PC-3 (cell line): ENCODE measurements around the gene SEC31B. TPM values are rescaled to one million over a fixed set of nuclear protein-coding genes. Genes with fewer than 3 reads are reported as not detected.

Experiments used
- ATAC-seq: fragments of 200-7000 bp; cut with Tn5 transposase; 2 replicates; pipeline ENCODE4 v1.9.1; 2020; ENCODE audit warnings: mild to moderate bottlenecking, moderate library complexity
- Bru-seq: library from RNA; stranded (reverse); fragments of 400-500 nt; gene quantifications from one replicate; lab custom pipeline; 2021; lab: Mats Ljungman, UMichigan
- BruChase-seq, 2 experiments: library from RNA; stranded (reverse); fragments of 400-500 nt; gene quantifications; one replicate each; lab custom pipeline; 2021; lab: Mats Ljungman, UMichigan
- BruUV-seq: library from RNA; stranded (reverse); fragments of 400-500 nt; replicated peaks from 2 replicates; lab custom pipeline; 2021; lab: Mats Ljungman, UMichigan
- CTCF ChIA-PET: fragments of 300-600 bp; sonication (Branson Sonifier 250); formaldehyde crosslinking; loops from one replicate; lab custom pipeline; 2022; ENCODE audit warnings: antibody characterized with exemption; lab: Charles Lee
- POLR2A ChIA-PET: fragments of 300-600 bp; sonication (Branson Sonifier 250); formaldehyde crosslinking; loops from one replicate; lab custom pipeline; 2022; ENCODE audit warnings: antibody characterized with exemption; ENCODE audit not compliant: unreplicated experiment; lab: Charles Lee
- DNase-seq: peaks from one replicate; pipeline ENCODE4 v3.0.0-alpha.2; 2015
- H2AFZ ChIP-seq: fragments of 300-600 bp; sonication (generic); 2 replicates; pipeline ENCODE4 v1.6.0; 2016; ENCODE audit warnings: antibody characterized with exemption, low read length
- H3F3A ChIP-seq: fragments of 300-600 bp; sonication (generic); one replicate; pipeline ENCODE4 v1.6.0; 2017; ENCODE audit warnings: antibody characterized with exemption, low read length, control low read depth, mild to moderate bottlenecking; ENCODE audit not compliant: unreplicated experiment
- H3K27ac ChIP-seq: fragments of 300-600 bp; sonication (generic); 2 replicates; pipeline ENCODE4 v1.5.1; 2016; ENCODE audit warnings: mild to moderate bottlenecking, low read length
- H3K27me3 ChIP-seq: fragments of 300-600 bp; sonication (generic); 2 replicates; pipeline ENCODE4 v1.6.1; 2016; ENCODE audit warnings: low read length, mixed read lengths
- H3K36me3 ChIP-seq: fragments of 300-600 bp; sonication (generic); 2 replicates; pipeline ENCODE4 v1.6.1; 2016; ENCODE audit warnings: low read depth, mixed run types, low read length, mixed read lengths
- H3K4me1 ChIP-seq: fragments of 300-600 bp; sonication (generic); 2 replicates; pipeline ENCODE4 v1.5.1; 2016; ENCODE audit warnings: low read length; ENCODE audit not compliant: insufficient read depth
- H3K4me2 ChIP-seq: fragments of 300-600 bp; sonication (generic); 2 replicates; pipeline ENCODE4 v1.6.0; 2016; ENCODE audit warnings: low read length
- H3K4me3 ChIP-seq: fragments of 300-600 bp; sonication (generic); 2 replicates; pipeline ENCODE4 v1.5.1; 2016; ENCODE audit warnings: mild to moderate bottlenecking, low read length, mixed read lengths
- H3K79me2 ChIP-seq: fragments of 300-600 bp; sonication (generic); 2 replicates; pipeline ENCODE4 v1.6.1; 2017; ENCODE audit warnings: low read length, mixed read lengths
- H3K9ac ChIP-seq: fragments of 300-600 bp; sonication (generic); 2 replicates; pipeline ENCODE4 v1.6.0; 2016; ENCODE audit warnings: mild to moderate bottlenecking, low read length
- H3K9me2 ChIP-seq: fragments of 300-600 bp; sonication (generic); replicated peaks from 2 replicates; pipeline ENCODE4 v1.6.1; 2016; ENCODE audit warnings: mixed run types, low read length, mixed read lengths
- H3K9me3 ChIP-seq: fragments of 300-600 bp; sonication (generic); 2 replicates; pipeline ENCODE4 v1.6.1; 2016; ENCODE audit warnings: low read length, mixed read lengths
- H4K20me1 ChIP-seq: fragments of 300-600 bp; sonication (generic); 2 replicates; pipeline ENCODE4 v1.6.1; 2016; ENCODE audit warnings: low read length, mixed read lengths
- EZH2 ChIP-seq: fragments of 300-600 bp; sonication (generic); IDR thresholded peaks from one replicate; pipeline ENCODE4 v1.6.1; 2017; ENCODE audit warnings: antibody characterized with exemption, mild to moderate bottlenecking, low read length; ENCODE audit not compliant: unreplicated experiment
- EZH2phosphoT487 ChIP-seq: fragments of 300-600 bp; sonication (generic); IDR thresholded peaks from 2 replicates; pipeline ENCODE4 v1.6.1; 2018; ENCODE audit warnings: mild to moderate bottlenecking, antibody characterized with exemption, low read length, borderline replicate concordance
- intact Hi-C: fragments of 100-400 bp; cut with micrococcal nuclease; formaldehyde crosslinking; loops from 2 replicates; pipeline ENCODE4 v1.9.0; 2023
- long read RNA-seq: library from polyadenylated mRNA; unstranded; transcript quantifications from one replicate; pipeline ENCODE4 v2.0.0, GENCODE V29; 2021; ENCODE audit not compliant: unreplicated experiment
- total RNA-seq: library from RNA; depleted of rRNA; stranded (reverse); fragments of >200 nt; gene quantifications from 2 replicates; pipeline ENCODE4 v1.2.3, GENCODE V29; 2014; rRNA removed
- TF ChIP-seq, protein P1 (sequence below): fragments of 300-600 bp; sonication (generic); conservative IDR thresholded peaks from 2 replicates; pipeline ENCODE4 v1.5.1; 2017; ENCODE audit warnings: antibody characterized with exemption, low read depth, mild to moderate bottlenecking, low read length

SEC31B gene, protein sequence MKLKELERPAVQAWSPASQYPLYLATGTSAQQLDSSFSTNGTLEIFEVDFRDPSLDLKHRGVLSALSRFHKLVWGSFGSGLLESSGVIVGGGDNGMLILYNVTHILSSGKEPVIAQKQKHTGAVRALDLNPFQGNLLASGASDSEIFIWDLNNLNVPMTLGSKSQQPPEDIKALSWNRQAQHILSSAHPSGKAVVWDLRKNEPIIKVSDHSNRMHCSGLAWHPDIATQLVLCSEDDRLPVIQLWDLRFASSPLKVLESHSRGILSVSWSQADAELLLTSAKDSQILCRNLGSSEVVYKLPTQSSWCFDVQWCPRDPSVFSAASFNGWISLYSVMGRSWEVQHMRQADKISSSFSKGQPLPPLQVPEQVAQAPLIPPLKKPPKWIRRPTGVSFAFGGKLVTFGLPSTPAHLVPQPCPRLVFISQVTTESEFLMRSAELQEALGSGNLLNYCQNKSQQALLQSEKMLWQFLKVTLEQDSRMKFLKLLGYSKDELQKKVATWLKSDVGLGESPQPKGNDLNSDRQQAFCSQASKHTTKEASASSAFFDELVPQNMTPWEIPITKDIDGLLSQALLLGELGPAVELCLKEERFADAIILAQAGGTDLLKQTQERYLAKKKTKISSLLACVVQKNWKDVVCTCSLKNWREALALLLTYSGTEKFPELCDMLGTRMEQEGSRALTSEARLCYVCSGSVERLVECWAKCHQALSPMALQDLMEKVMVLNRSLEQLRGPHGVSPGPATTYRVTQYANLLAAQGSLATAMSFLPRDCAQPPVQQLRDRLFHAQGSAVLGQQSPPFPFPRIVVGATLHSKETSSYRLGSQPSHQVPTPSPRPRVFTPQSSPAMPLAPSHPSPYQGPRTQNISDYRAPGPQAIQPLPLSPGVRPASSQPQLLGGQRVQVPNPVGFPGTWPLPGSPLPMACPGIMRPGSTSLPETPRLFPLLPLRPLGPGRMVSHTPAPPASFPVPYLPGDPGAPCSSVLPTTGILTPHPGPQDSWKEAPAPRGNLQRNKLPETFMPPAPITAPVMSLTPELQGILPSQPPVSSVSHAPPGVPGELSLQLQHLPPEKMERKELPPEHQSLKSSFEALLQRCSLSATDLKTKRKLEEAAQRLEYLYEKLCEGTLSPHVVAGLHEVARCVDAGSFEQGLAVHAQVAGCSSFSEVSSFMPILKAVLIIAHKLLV
- total RNA-seq, result 1.5 and 1.6 TPM in 2 replicates
- percentile 48 among the genes with signal in this experiment for Bru-seq, nascent RNA
- percentile 65 among the genes with signal in this experiment for BruChase-seq, experiment 1, labeled RNA remaining after a 6-hour chase
- percentile 69 among the genes with signal in this experiment for BruChase-seq, experiment 2, labeled RNA remaining after a 2-hour chase
- long read RNA-seq, partial matches to known transcripts, result 1 of 11 reads
- long read RNA-seq, other reads (novel, unspliced or antisense), result 9 of 11 reads

- no TSS peak for BruUV-seq
- TF ChIP-seq EZH2phosphoT487 (no peak), EZH2 (no peak)
- TF ChIP-seq, protein P1, sequence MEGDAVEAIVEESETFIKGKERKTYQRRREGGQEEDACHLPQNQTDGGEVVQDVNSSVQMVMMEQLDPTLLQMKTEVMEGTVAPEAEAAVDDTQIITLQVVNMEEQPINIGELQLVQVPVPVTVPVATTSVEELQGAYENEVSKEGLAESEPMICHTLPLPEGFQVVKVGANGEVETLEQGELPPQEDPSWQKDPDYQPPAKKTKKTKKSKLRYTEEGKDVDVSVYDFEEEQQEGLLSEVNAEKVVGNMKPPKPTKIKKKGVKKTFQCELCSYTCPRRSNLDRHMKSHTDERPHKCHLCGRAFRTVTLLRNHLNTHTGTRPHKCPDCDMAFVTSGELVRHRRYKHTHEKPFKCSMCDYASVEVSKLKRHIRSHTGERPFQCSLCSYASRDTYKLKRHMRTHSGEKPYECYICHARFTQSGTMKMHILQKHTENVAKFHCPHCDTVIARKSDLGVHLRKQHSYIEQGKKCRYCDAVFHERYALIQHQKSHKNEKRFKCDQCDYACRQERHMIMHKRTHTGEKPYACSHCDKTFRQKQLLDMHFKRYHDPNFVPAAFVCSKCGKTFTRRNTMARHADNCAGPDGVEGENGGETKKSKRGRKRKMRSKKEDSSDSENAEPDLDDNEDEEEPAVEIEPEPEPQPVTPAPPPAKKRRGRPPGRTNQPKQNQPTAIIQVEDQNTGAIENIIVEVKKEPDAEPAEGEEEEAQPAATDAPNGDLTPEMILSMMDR, result no peak
- CTCF ChIA-PET, result interaction anchor here (0.6 to 1.3 kb wide), 7 partner anchors 10 to 359 kb away, joined by 4 to 20 read pairs (median 7); partner anchors contain the start of gene HIF1AN
- Histone ChIP-seq H3K9me3 (no peaks in the 10 kb centered on the region), H3K4me2 (no peak within 1 kb of the TSS), H3K79me2 (no peaks in the 10 kb centered on the region), H3K4me3 (no peak within 1 kb of the TSS), H3K9me2 (no peaks in the 10 kb centered on the region), H3K4me1 (peaks cover 24% of the 10 kb centered on the region), H2AFZ (no peak within 1 kb of the TSS), H3K27ac (peak within 1 kb of the TSS; percentile 31; the same call in 1 of the 2 replicates), H3F3A (no peaks in the 10 kb centered on the region), H3K36me3 (no peaks in the 10 kb centered on the region), H4K20me1 (no peaks in the 10 kb centered on the region), H3K27me3 (no peaks in the 10 kb centered on the region), H3K9ac (no peak within 1 kb of the TSS)
- POLR2A ChIA-PET, result no interaction called here
- intact Hi-C loops, result loop anchor here (5.0 kb wide), 1 partner anchor 172 kb away; the partner anchor contains the start of gene SCD
- no peak for DNase-seq
- ATAC-seq, result no peak
Observed at GRCh38 chr10:100519311-100520051, at the start of gene SEC31B. Gene SEC31B, minus strand, starts transcription at chr10:100519861. Its CDS starts 2,909 bp downstream, at chr10:100516952.

DNA sequence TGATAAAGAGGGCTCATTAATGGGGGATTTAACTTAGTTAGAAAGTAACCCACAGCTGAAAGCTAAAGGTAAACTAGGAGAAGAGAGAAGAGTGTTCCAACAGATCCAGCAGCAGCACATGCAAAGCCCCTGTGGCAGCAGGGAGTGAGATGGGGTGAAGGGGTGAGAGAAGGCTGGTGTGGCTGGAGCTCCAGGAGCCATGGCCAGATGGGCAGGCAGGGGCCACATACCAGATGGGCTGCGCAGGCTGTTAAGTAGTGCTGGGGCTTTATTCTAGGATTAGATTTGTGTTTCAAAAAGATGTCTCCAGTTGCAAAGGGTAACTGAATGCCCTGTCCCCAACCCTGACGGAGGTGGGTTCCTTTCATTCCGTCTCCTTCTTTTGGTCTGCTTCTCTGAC is 49.3 kb upstream of the SEC31B start:
- Histone ChIP-seq H3K27ac (no peak overlapping the region), H4K20me1 (no peaks in the 10 kb centered on the region), H3F3A (no peaks in the 10 kb centered on the region), H3K4me1 (no peaks in the 10 kb centered on the region), H3K4me2 (no peak overlapping the region), H3K4me3 (no peak overlapping the region), H3K9me3 (no peaks in the 10 kb centered on the region), H3K27me3 (no peaks in the 10 kb centered on the region), H3K36me3 (no peaks in the 10 kb centered on the region), H3K9me2 (no peaks in the 10 kb centered on the region), H3K9ac (no peak overlapping the region), H3K79me2 (no peaks in the 10 kb centered on the region), H2AFZ (no peak overlapping the region)
- TF ChIP-seq EZH2 (no peak), EZH2phosphoT487 (no peak)
- TF ChIP-seq, protein P1, result no peak
- DNase-seq, result no peak
- ATAC-seq, result no peak
- CTCF ChIA-PET, result no interaction called here
- POLR2A ChIA-PET, result no interaction called here
- BruUV-seq, result no TSS peak
- intact Hi-C loops, result loop anchor here (10.0 kb wide), 1 partner anchor 306 kb away; no protein-coding TSS in a partner anchor
